ENCODE measurements around the gene ZDHHC8.

The ZDHHC8 gene

GRCh38 chr22:20096574-20097420, 34.8 kb upstream of the ZDHHC8 start:
- no peak for DNase-seq

DNA sequence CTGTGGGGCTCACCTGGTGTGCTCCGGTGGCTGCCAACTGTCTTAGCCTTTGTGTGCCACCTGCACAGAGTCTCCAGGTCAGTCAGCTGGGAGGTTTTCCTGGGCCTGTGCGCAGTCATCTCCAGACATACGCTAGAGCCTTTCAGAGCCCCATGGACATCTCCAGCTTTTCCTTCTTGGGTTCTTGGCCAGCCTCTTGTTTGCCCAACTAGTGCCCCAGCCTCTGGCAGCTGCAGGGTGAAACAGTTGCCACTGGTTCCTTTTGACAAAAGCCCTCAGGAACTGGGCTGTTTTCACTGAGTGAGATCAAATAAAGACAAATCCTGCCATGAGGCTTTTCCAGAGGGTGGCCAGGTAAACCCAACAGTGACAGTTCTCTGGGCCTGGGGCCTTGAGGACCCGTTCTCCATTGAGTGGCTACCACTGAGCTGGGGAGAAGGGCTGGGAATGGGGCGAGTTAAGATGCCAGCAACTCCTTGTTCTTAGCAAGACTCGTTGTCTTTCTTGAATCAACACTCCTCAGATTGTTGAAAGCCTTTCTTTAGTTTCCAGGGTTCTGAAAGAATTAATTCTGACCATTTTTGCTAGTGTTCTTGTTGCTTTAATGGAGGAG, 32.4 kb upstream of the ZDHHC8 start:
- no peak for DNase-seq

GRCh38 chr22:20101638-20102037, 30.0 kb upstream of the ZDHHC8 start:
- DNase-seq, result no peak

DNA sequence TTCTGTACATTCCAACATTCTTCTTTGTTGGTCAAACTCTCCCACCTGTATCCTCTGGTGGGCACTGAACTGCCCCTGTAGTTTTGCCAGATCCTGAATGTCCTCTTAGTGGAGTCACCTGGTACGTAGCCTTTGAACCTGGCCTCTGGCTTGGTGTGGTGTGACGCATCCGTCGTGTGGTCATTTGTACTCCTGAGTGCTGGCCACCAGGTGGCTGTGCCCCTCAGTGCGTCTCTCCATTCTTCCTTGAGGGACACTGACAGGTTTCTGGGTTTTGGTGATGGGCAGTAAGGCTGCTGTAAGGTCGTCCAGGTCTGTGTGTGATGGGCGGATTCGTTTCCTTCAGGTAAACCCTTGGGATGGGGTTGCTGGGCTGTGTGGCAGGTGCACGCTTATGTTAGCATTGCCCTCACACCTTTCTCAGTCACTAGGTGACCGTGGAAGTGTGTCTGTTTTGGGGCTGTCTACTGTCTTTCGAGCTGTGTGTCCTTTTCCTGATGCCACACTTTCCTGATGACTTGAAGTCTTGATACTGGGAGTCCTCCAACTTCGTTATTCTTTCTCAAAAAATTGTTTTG, 29.3 kb upstream of the ZDHHC8 start:
- DNase-seq, result no peak

DNA sequence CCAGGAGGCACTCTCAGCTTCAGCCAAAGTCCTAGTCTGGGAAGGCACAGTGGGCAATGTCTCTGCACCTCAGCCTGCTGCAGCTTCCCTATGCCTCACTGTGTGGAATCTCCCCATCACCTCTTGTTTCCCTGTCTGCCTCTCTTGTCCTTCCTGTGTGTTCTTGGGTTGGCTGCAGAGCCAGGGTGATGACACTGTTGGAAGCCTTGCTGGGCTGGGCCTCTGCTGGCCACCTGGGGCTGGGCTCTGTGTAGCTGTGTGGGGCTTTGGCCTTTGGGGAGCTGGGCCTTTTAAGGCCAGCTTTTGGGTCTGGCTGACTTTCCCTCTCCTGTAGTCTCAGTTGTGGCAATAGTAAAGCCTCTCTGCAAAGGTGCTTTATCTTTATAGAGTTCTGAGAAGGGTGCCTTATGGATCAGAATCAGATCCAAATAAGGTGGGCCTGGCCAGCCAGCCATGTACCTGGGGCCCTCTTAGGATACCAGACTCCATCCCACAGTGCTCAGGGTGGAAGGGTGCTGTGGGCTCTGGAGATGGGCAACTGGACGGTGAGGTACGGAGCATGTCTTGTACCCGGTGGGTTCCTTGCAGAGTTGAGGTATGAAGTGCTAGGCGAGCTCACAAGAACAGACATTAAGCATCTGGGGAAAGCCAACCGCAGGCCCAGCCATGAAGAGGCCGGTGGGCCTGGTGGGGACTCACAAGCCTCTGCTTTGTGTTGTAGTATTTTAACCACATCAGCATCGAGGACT, 26.0 kb upstream of the ZDHHC8 start:
- DNase-seq, result no peak

DNA sequence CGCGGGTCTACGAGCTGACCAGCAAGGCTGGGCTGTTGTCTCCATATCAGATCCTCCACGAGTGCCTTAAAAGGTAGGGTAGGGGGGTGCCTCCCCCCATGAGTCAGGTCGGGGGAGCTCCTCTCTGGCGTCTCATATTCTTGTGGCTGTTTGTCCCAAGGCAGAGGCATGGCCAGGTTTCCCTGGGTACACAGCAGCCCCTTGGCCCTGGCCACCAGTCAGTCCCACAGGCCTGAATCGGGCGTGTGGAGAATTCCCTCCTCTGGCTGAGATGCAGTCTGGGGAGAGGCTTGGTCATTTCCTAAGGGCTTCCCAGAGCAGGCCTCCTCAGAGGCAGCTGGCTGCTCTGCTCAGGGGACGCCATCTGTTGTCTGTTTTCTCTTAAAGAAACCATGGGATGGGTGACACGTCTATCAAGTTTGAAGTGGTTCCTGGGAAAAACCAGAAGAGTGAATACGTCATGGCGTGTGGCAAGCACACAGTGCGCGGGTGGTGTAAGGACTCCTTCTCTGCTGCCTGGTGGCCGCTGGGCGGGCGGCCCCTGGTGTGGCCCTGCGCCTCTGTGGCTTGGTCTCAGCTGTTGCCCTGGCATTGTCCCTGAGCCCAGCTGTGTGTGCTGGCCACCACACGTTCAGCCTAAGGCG, 25.3 kb upstream of the ZDHHC8 start:
- no peak for DNase-seq

- no peak for DNase-seq
Measured at GRCh38 chr22:20106849-20107237, 24.8 kb upstream of the ZDHHC8 start.

GRCh38 chr22:20107471-20107901, 24.1 kb upstream of the ZDHHC8 start:
- no peak for DNase-seq

DNA sequence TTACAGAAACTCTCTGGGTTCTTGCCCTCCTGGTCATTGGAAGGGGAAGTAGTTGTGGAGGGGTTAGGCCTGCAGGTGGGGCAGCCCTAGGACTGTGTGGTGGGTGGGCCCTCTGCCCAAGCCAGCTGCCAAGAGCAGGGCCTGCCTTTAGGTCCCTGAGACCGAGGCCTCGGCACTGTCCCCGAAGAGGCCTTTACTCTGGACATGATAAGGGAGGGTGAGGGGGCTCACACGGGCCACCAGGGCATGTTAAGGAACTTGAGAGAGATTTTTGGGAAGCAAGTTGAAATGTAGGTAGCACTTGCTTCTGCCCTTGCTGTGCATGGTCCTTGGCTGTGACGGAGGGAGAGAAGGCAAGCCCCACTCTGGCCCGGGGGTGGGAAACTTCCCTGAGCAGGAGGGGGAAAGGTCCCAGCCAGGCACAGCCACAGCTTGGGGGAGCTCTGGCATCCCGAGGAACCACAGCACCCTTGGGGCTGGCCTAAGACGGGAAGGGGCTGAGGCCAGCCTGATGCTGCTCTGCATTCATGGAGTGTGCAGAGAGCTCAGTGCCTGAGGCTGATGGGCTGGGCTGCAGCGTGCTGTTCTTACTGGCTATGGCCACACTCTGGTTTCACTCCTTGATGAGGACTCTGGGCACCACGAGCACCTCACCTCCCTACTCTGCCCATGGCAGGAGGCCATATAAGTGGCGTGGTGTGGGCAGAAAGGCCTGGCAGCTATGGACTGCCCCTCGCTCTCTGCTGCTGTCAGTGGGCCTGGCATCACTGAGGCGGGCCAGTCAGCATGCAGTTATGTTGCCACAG, 23.4 kb upstream of the ZDHHC8 start:
- DNase-seq, result no peak

GRCh38 chr22:20108757-20109230, 22.8 kb upstream of the ZDHHC8 start:
- no peak for DNase-seq

DNA sequence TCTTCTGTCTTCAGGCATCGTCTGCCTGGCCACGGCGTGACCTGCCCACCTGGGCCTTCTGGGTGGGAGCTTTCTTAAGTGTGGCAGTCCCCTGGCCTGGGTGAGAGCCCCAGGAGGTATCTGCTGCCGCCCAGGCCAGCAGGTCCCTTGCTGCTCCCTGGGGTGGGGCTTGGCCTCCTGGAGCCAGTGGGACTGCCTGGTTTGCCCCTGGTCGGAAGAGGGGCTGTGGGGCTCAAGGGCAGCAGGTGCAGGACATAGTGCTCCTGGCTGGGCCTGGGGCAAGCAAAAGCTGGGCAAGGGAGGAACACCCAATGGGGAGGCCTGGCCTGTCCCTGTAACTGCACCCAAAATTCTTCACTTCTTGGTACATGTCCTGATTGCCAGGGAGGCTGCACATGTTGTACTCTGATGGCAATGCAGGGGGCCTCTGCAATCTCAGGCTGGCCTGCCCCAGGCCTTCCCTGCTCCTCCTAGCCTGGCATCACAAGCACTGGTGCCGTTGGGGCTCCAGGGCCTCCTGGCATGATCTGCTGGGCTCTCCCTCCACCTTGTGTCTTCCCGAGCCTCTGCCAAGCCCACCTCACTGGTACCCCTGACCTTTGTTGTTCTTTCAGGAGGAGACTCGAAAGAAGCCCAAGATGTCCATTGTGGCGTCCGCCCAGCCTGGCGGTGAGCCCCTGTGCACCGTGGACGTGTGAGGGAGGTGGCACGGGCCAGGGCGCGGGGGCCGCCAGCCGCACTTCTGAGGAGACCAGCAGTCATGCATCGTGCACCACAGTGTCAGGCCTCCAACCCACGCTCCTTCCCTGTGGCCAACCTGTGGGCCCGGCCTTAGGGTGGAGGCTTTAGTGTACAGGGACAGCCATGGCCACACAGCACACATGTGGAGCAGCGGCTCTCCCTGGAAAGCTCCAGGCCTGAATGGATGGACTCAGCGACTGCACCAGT, 21.9 kb upstream of the ZDHHC8 start:
- no peak for DNase-seq

GRCh38 chr22:20110359-20110985, 21.1 kb upstream of the ZDHHC8 start:
- no peak for DNase-seq

GRCh38 chr22:20111045-20111688, 20.4 kb upstream of the ZDHHC8 start:
- DNase-seq, result no peak

DNA sequence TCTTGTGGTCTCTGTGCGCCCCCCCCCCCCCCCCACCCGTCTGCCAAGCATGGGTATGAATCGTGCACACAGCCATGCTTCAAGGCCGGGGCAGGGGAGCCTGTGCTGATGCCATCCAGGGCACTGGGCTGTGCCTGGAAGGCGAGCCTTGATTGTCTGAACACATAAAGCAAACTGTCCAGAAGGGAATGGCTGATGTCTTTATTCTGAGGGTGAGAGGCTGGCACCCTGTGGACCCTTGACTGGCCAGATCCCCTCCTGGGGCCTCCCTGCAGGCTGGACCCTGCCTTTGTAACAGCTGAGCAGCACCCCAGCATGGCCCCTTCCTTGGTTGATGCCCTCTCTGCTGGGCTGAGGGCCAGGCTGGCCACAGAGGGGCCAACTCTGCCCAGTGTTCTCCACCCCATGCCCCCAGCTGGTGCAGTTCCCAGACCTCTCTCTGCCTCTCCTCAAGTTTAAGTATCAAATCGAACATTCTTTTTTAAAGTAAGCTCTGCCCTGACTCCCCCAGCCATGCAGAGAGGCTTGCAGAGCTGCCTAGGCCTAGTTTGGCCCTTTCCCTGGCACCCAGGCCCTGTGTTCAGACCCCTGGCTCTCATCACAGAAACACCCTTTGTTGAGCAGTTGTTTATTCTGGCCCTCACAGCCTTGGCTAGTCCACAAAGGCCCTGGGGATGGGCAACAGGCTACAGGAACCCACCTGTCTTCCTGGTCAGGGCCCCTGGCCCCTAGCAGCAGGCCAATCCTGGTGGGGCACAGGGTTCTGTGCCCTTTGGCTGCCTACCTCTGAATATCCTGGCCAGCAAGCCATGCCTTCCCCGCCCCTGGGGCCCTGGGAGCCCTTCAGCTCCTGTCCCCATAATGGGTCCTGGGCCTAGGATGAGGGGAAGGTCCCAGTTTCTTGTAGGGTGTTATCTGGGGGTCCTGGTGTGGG, 19.6 kb upstream of the ZDHHC8 start:
- no peak for DNase-seq

GRCh38 chr22:20112623-20113511, 18.7 kb upstream of the ZDHHC8 start:
- no peak for DNase-seq

- no peak for DNase-seq
Measured at GRCh38 chr22:20113551-20114310, 17.9 kb upstream of the ZDHHC8 start.
